Measurements from ENCODE around the gene DLEC1. TPM values are rescaled to one million over a fixed set of nuclear protein-coding genes. Genes with fewer than 3 reads are reported as not detected.
"Not testable (repeated sequence)": the region's sequence is repeated elsewhere in the genome, so short reads cannot be mapped to it uniquely, and the experiment has no call there.

DLEC1 gene
- total RNA-seq, 2 donors from 2014 or later = 0.43 to 0.81 TPM

DNA sequence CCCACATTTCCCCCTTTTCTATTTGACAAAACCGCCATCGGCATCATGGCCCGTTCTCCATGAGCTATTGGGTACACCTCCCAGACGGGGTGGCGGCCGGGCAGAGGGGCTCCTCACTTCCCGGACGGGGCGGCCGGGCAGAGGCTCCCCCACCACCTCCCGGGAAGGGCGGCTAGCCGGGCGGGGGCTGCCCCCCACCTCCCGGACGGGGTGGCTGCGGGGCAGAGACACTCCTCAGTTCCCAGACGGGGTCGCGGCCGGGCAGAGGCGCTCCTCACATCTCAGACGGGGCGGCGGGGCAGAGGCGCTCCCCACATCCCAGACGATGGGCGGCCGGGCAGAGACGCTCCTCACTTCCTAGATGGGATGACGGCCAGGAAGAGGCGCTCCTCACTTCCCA, 25.4 kb downstream of the DLEC1 start:
- ATAC-seq (replicated peaks in 1 of 2); H3K4me3 Mint-ChIP-seq; H3K27me3 Mint-ChIP-seq (ENCODE audit: low read depth); DNase-seq; H3K9me3 Mint-ChIP-seq; H3K36me3 Mint-ChIP-seq (ENCODE audit: insufficient read depth in 2 of 2); H3K4me1 Mint-ChIP-seq (ENCODE audit: low read depth); H3K27ac Mint-ChIP-seq: not testable (repeated sequence)

DNA sequence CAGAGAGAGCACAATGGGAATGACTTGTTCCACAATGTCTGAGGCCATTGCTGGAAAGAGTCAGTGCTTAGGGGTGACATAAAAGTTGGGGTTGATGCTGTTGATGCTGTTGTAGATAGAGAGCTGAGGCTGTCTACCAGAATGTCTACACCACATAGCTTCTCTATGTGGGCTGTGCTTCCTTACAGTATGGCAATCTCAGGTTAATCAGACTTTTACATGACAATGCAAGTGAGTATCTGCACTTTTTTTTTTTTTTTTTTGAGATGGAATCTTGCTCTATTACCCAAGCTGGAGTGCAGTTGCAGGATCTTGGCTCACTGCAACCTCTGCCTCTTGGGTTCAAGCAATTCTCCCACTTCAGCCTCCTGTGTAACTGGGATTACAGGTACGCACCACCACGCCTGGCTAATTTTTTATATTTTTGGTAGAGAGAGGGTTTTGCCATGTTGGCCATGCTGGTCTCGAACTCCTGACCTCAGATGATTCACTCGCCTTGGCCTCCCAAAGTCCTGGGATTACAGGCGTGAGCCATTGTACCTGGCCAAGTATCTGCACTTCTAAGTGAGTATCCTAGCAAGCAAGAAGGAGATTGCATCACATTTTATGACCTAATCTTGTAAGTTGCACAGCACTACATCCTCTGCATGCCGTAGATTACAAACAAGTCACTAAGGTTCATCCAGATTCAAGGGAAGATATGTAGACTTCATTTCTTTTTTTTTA, 28.7 kb downstream of the DLEC1 start:
- Mint-ChIP-seq H3K27ac (no peak overlapping the region), H3K4me3 (no peak overlapping the region)
- ATAC-seq (replicated peaks in 1 of 2) = no peak

DNA sequence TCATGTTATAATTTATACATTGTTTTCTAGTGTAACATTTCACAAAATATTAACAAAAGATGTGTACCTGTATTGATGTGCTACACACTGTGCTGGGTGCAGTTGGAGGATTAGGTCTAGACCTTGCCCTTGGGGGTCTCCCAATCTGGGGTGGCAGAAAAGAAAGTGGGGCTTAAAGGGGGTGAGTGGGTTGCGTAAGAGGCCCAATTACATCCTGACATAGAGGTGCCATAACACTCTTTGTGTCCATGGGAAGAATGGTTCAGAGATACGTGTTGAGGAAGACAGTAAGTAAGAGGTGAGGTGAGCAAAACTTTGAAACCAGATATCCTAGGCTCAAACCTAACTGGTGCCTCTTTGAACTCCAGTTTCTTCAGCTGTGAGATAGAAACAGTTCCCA, 31.0 kb downstream of the DLEC1 start:
- no peak overlapping the region for H3K4me3 Mint-ChIP-seq
- DNase-seq (no peak), ATAC-seq (replicated peaks in 1 of 2) (no peak)
- no peaks in the 10 kb centered on the region for H3K9me3 Mint-ChIP-seq
- no peaks in the 10 kb centered on the region for H3K4me1 Mint-ChIP-seq (ENCODE audit: low read depth)
- H3K27ac Mint-ChIP-seq = no peak overlapping the region
- peaks cover 0 to 2% of the 10 kb centered on the region in 2 donors for H3K36me3 Mint-ChIP-seq (ENCODE audit: insufficient read depth in 2 of 2)
- H3K27me3 Mint-ChIP-seq (ENCODE audit: low read depth) = no peaks in the 10 kb centered on the region

More for the DNA sequence above, 28.7 kb downstream of the DLEC1 start:
- H3K36me3 Mint-ChIP-seq (ENCODE audit: insufficient read depth in 2 of 2) = peaks cover 0 to 2% of the 10 kb centered on the region in 2 donors
- H3K9me3 Mint-ChIP-seq = no peaks in the 10 kb centered on the region
- H3K27me3 Mint-ChIP-seq (ENCODE audit: low read depth) = no peaks in the 10 kb centered on the region
- DNase-seq = no peak
- H3K4me1 Mint-ChIP-seq (ENCODE audit: low read depth) = no peaks in the 10 kb centered on the region

DNA sequence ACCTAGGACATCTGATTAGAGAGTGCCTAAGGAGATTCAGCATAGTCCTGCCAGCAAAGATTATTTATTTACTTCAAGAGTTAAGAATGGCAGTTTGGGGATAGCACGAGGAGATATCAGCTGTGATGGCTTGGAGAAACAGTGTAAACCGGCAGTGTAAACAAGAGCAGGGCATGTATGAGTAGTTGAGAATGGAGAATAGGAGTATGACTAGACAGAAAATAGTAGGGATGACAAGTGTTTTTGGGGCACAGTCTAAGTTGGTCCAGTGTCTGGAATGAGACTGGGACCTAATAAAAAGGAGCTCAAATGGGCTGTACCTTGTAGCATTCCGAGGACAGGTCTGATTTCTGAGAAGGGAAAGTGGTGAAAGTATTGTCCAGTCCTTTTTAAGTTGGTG, 38.1 kb downstream of the DLEC1 start:
- not testable (repeated sequence) for H3K27ac Mint-ChIP-seq, H3K4me3 Mint-ChIP-seq

DNA sequence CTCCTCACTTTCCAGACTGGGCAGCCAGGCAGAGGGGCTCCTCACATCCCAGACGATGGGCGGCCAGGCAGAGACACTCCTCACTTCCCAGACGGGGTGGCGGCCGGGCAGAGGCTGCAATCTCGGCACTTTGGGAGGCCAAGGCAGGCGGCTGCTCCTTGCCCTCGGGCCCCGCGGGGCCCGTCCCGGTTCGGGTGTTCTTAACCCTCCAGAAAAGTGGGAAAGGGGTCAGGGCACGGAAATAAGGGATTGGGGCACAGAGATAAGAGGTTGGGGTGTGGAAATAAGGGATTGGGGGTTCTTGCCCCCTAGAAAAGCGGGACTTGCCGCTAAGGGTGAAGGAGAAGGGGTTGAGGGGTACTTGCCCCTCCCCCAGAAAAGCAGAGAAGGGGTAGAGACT, 43.3 kb downstream of the DLEC1 start:
- not testable (repeated sequence) for H3K27me3 Mint-ChIP-seq (ENCODE audit: low read depth); H3K27ac Mint-ChIP-seq; ATAC-seq (replicated peaks in 1 of 2); H3K36me3 Mint-ChIP-seq (ENCODE audit: insufficient read depth in 2 of 2); DNase-seq; H3K4me1 Mint-ChIP-seq (ENCODE audit: low read depth); H3K9me3 Mint-ChIP-seq; H3K4me3 Mint-ChIP-seq

More for the DNA sequence above, 38.1 kb downstream of the DLEC1 start:
- not testable (repeated sequence) for ATAC-seq (replicated peaks in 1 of 2); H3K36me3 Mint-ChIP-seq (ENCODE audit: insufficient read depth in 2 of 2); DNase-seq; H3K27me3 Mint-ChIP-seq (ENCODE audit: low read depth); H3K4me1 Mint-ChIP-seq (ENCODE audit: low read depth); H3K9me3 Mint-ChIP-seq

DNA sequence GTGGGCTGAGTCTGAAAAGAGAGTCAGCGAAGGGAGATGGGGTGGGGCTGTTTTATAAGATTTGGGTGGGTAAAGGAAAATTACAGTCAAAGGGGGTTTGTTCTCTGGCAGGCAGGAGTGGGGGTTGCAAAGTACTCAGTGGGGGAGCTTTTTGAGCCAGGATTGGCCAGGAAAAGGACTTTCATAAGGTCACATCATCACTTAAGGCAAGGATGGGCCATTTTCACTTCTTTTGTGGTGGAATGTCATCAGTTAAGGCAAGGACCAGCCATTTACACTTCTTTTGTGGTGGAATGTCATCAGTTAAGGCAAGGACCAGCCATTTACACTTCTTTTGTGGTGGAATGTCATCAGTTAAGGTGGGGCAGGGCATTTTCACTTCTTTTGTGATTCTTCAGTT, 44.2 kb downstream of the DLEC1 start:
- not testable (repeated sequence) for H3K4me1 Mint-ChIP-seq (ENCODE audit: low read depth); H3K27me3 Mint-ChIP-seq (ENCODE audit: low read depth); H3K4me3 Mint-ChIP-seq; DNase-seq; ATAC-seq (replicated peaks in 1 of 2); H3K36me3 Mint-ChIP-seq (ENCODE audit: insufficient read depth in 2 of 2); H3K9me3 Mint-ChIP-seq
- H3K27ac Mint-ChIP-seq = peak overlapping the region; percentile 24

DNA sequence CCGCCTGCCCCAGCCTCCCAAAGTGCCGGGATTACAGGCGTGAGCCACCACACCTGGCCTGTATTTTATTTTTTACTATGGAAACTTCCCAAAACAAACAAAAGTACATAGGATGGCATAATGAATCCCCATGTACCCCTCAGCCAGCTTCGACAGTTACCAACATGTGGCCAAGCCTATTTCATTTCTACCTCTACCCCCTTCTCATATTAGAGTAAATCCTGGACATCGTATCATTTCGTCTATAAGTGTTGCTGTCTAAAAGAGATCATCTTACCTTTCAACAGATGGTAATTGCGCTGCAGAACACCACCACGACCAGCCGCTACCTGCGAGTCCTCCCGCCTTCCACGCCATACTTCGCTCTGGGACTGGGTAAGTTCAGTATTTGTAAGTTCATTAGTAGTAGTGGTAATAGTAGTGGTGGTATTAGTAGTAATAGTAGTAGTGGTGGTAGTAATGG, 44.9 kb downstream of the DLEC1 start:
- H3K4me3 Mint-ChIP-seq = no peak overlapping the region
- H3K36me3 Mint-ChIP-seq (ENCODE audit: insufficient read depth in 2 of 2) = peaks cover 5 to 9% of the 10 kb centered on the region in 2 donors
- no peaks in the 10 kb centered on the region for H3K4me1 Mint-ChIP-seq (ENCODE audit: low read depth)
- DNase-seq = no peak
- H3K27ac Mint-ChIP-seq = no peak overlapping the region
- no peak for ATAC-seq (replicated peaks in 1 of 2)
- H3K9me3 Mint-ChIP-seq = peaks cover 6 to 7% of the 10 kb centered on the region in 2 donors
- H3K27me3 Mint-ChIP-seq (ENCODE audit: low read depth) = no peaks in the 10 kb centered on the region

DNA sequence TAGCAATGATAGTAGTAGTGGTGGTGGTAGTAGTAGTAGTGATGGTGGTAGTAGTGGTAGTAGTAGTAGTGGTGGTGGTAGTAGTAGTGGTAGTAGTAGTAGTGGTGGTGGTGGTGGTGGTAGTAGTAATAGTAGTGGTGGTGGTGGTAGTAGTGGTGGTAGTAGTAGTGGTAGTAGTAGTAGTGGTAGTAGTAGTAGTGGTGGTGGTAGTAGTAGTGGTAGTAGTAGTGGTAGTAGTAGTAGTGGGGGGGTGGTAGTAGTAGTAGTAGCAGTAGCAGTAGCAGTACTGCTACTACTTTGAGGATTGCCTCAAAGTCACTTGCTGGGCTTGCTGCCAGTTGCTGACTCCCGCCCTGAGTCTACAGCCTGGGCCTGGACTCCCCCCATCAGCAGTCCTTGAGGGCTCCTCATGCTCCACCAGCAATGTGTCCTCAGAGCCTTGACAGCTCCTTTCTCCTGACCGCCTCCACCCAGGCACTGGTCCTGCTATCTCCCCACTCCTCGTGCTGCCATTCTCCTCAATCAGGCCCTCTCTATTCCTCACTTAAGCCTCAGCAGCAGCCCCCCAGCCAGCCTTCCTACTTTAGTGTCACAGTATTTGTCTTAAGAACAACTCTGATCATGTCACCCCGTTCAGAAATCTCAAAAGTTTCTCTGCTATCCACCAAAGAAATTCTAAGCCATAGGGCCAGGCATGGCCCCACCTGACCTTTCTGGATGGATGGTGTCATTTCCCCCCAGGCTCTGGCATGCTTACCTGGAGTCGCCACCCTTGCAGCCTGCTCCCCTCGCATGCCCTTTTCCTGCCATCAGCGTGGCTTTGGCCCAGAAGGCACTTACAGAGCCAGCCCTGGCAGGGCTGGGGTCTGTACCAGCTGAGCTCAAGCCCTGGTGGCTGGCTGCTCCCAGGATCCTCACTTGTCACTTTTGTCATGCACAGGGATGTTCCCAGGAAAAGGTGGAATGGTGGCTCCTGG, 45.6 kb downstream of the DLEC1 start:
- H3K27me3 Mint-ChIP-seq (ENCODE audit: low read depth) = no peaks in the 10 kb centered on the region
- DNase-seq (peak; percentile 12 to 32), ATAC-seq (replicated peaks in 1 of 2) (peak; percentile 64 to 76)
- H3K27ac Mint-ChIP-seq = no peak overlapping the region
- H3K4me1 Mint-ChIP-seq (ENCODE audit: low read depth) = no peaks in the 10 kb centered on the region
- H3K36me3 Mint-ChIP-seq (ENCODE audit: insufficient read depth in 2 of 2) = peaks cover 5 to 9% of the 10 kb centered on the region in 2 donors
- H3K4me3 Mint-ChIP-seq = no peak overlapping the region
- peaks cover 6 to 7% of the 10 kb centered on the region in 2 donors for H3K9me3 Mint-ChIP-seq

DNA sequence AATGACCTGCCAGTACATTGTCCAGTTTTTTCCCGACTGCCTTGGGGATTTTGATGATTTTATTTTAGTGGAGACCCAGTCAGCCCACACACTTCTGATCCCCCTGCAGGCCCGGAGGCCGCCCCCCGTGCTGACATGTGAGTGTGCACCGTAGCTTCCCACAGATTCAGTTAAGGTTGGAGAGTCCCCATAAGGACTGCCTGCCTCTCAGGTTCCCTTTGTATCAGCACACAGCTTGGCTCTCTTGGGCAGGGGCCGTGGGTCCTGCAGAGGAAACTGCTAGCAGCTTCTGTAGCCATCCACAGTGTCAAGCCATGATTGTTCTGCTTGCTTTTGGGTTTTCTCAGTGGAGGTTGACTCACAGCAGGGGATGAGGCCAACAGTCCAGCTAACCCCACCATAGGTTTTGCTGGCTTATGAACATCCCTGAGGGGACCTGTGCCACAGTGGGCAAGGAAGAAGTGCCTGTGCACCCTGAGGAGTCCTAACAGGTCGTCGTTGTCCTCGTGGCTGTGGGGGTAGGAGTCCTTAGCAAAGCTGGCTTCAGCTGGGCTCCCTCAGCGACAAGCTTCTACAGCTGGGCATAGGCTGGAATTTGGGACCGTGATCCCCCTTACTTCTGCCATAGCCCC, 46.4 kb downstream of the DLEC1 start:
- ATAC-seq (replicated peaks in 1 of 2) (peak; percentile 17 to 36), DNase-seq (no peak)
- no peak overlapping the region for H3K27ac Mint-ChIP-seq
- H3K36me3 Mint-ChIP-seq (ENCODE audit: insufficient read depth in 2 of 2) = peaks cover 5 to 9% of the 10 kb centered on the region in 2 donors
- H3K27me3 Mint-ChIP-seq (ENCODE audit: low read depth) = no peaks in the 10 kb centered on the region
- H3K9me3 Mint-ChIP-seq = peaks cover 6 to 7% of the 10 kb centered on the region in 2 donors
- H3K4me3 Mint-ChIP-seq = no peak overlapping the region
- H3K4me1 Mint-ChIP-seq (ENCODE audit: low read depth) = no peaks in the 10 kb centered on the region

DNA sequence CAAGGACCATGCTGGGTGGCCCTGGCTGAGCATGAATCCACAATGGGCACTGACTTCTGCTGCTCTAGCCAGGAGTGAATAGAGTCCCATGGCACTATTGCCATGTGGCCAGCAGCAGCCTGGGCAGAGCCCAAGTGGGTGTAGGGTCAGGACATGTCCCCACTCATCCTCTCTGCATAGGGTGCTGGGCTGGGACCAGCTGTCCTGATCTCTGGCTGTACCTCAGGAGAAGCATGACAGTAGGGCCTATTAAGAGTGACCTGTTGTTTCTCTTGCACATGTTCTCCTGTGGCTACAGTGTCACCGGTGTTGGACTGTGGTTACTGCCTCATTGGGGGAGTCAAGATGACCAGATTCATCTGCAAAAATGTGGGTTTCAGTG, 46.9 kb downstream of the DLEC1 start:
- H3K36me3 Mint-ChIP-seq (ENCODE audit: insufficient read depth in 2 of 2) = peaks cover 5 to 9% of the 10 kb centered on the region in 2 donors
- peaks cover 6 to 7% of the 10 kb centered on the region in 2 donors for H3K9me3 Mint-ChIP-seq
- no peak for ATAC-seq (replicated peaks in 1 of 2)
- no peaks in the 10 kb centered on the region for H3K4me1 Mint-ChIP-seq (ENCODE audit: low read depth)
- H3K27me3 Mint-ChIP-seq (ENCODE audit: low read depth) = no peaks in the 10 kb centered on the region
- no peak for DNase-seq
- H3K27ac Mint-ChIP-seq = no peak overlapping the region
- H3K4me3 Mint-ChIP-seq = no peak overlapping the region

DNA sequence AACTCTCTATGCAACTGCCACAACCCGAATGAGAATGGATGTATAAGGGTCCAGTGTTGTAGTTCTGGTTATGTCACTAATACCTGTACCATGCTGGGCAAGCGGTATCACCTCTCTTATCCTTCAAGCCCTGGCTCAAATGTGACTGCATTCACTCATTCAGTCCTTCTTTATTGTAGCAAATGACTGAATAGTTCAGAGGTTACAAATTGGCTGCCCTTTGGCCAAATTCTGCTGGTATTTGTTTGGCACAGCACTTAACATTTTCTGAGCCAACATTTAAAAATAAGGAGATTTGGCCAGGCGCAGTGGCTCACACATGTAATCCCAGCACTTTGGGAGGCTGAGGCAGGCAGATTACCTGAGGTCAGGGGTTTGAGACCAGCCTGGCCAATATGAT, 47.5 kb downstream of the DLEC1 start:
- Mint-ChIP-seq H3K4me1 (ENCODE audit: low read depth) (no peaks in the 10 kb centered on the region), H3K27me3 (ENCODE audit: low read depth) (no peaks in the 10 kb centered on the region), H3K4me3 (no peak overlapping the region), H3K9me3 (peaks cover 6 to 7% of the 10 kb centered on the region in 2 donors), H3K36me3 (ENCODE audit: insufficient read depth in 2 of 2) (peaks cover 5 to 9% of the 10 kb centered on the region in 2 donors), H3K27ac (no peak overlapping the region)
- no peak for ATAC-seq (replicated peaks in 1 of 2)
- DNase-seq = no peak

DNA sequence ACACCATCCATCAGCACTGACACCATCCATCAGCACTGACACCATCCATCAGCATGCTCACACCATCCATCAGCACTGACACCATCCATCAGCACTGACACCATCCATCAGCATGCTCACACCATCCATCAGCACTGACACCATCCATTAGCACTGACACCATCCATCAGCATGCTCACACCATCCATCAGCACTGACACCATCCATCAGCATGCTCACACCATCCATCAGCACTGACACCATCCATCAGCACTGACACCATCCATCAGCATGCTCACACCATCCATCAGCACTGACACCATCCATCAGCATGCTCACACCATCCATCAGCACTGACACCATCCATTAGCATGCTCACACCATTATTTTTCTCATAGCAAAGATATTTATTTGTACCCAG, 48.3 kb downstream of the DLEC1 start:
- H3K36me3 Mint-ChIP-seq (ENCODE audit: insufficient read depth in 2 of 2); H3K4me1 Mint-ChIP-seq (ENCODE audit: low read depth); H3K9me3 Mint-ChIP-seq; H3K27me3 Mint-ChIP-seq (ENCODE audit: low read depth); H3K27ac Mint-ChIP-seq; DNase-seq; ATAC-seq (replicated peaks in 1 of 2); H3K4me3 Mint-ChIP-seq: not testable (repeated sequence)

Measured in activated T-cell treated with anti-CD3 and anti-CD28 coated beads, Interleukin-2, amount 50 U/mL, for 72 hours (primary cell).